NT2/D1 (cell line): ENCODE results near the gene CTIF.

Source experiments
- DNase-seq: peaks from one replicate; pipeline ENCODE4 v3.0.0-alpha.2; 2011; ENCODE audit warnings: low read depth, low spot score
- H3K27me3 ChIP-seq: 2 replicates; pipeline ENCODE4 v1.6.0; 2011; ENCODE audit warnings: mild to moderate bottlenecking; ENCODE audit not compliant: insufficient read length, insufficient read depth
- H3K36me3 ChIP-seq: 2 replicates; pipeline ENCODE4 v1.6.1; 2011; ENCODE audit warnings: mild to moderate bottlenecking, low read length, mixed read lengths; ENCODE audit not compliant: insufficient read depth, insufficient read length
- H3K4me1 ChIP-seq: 2 replicates; pipeline ENCODE4 v1.5.1; 2011; ENCODE audit not compliant: insufficient read depth, insufficient read length
- H3K4me3 ChIP-seq: 2 replicates; pipeline ENCODE4 v1.5.1; 2011; ENCODE audit warnings: low read depth; ENCODE audit not compliant: insufficient read length
- H3K9ac ChIP-seq: 2 replicates; pipeline ENCODE4 v1.6.0; 2011; ENCODE audit warnings: low read depth; ENCODE audit not compliant: insufficient read length
- H3K9me3 ChIP-seq: 2 replicates; pipeline ENCODE4 v1.5.1; 2011; ENCODE audit warnings: mild to moderate bottlenecking, low read length; ENCODE audit not compliant: insufficient read depth
- SUZ12 ChIP-seq: IDR thresholded peaks from 2 replicates; pipeline ENCODE4 v1.6.1; 2011; ENCODE audit not compliant: insufficient read length, insufficient read depth; ENCODE audit errors: extremely low read depth
- YY1 ChIP-seq: IDR thresholded peaks from 2 replicates; pipeline ENCODE4 v1.6.1; 2011; ENCODE audit not compliant: insufficient read length, insufficient read depth
- ZNF274 ChIP-seq: IDR thresholded peaks from 2 replicates; pipeline ENCODE4 v1.6.1; 2011; ENCODE audit warnings: mild to moderate bottlenecking, low read depth, low read length

CTIF gene

GRCh38 chr18:48775372-48776155 lies 236.7 kb downstream of the CTIF start:
- Histone ChIP-seq H3K4me1 (peaks cover 18% of the 10 kb centered on the region), H3K27me3 (no peaks in the 10 kb centered on the region), H3K4me3 (no peak overlapping the region), H3K9ac (no peak overlapping the region), H3K36me3 (peaks cover 19% of the 10 kb centered on the region), H3K9me3 (no peaks in the 10 kb centered on the region)
- no peak for TF ChIP-seq SUZ12
- TF ChIP-seq YY1, result no peak
- TF ChIP-seq ZNF274, result no peak
- DNase-seq, result no peak

- Histone ChIP-seq H3K36me3 (peaks cover 18% of the 10 kb centered on the region), H3K4me1 (peaks cover 20% of the 10 kb centered on the region), H3K9ac (no peak overlapping the region), H3K9me3 (no peaks in the 10 kb centered on the region), H3K27me3 (no peaks in the 10 kb centered on the region), H3K4me3 (no peak overlapping the region)
- TF ChIP-seq YY1, result no peak
- no peak for TF ChIP-seq SUZ12
- TF ChIP-seq ZNF274, result no peak
- DNase-seq, result no peak
These were observed 237.3 kb downstream of the CTIF start for GRCh38 chr18:48776156-48776555.

- no peak for DNase-seq
These were observed 237.8 kb downstream of the CTIF start for GRCh38 chr18:48776641-48777025.

GRCh38 chr18:48777026-48777743 lies 238.4 kb downstream of the CTIF start:
- no peaks in the 10 kb centered on the region for H3K9me3 ChIP-seq
- no peak overlapping the region for H3K9ac ChIP-seq
- peaks cover 21% of the 10 kb centered on the region for H3K4me1 ChIP-seq
- H3K27me3 ChIP-seq, result no peaks in the 10 kb centered on the region
- TF ChIP-seq ZNF274, result no peak
- TF ChIP-seq SUZ12, result no peak
- TF ChIP-seq YY1, result no peak
- H3K36me3 ChIP-seq, result peaks cover 18% of the 10 kb centered on the region
- DNase-seq, result peak; percentile 16
- no peak overlapping the region for H3K4me3 ChIP-seq

More at GRCh38 chr18:48776641-48777025, 237.8 kb downstream of the CTIF start:
- TF ChIP-seq SUZ12 (no peak), ZNF274 (no peak), YY1 (no peak)
- H3K27me3 ChIP-seq, result no peaks in the 10 kb centered on the region
- peaks cover 18% of the 10 kb centered on the region for H3K36me3 ChIP-seq
- no peak overlapping the region for H3K4me3 ChIP-seq
- peaks cover 24% of the 10 kb centered on the region for H3K4me1 ChIP-seq
- no peaks in the 10 kb centered on the region for H3K9me3 ChIP-seq
- peak overlapping the region; percentile 38 for H3K9ac ChIP-seq

GRCh38 chr18:48777744-48778116 lies 238.9 kb downstream of the CTIF start:
- DNase-seq, result no peak
- Histone ChIP-seq H3K4me1 (peaks cover 21% of the 10 kb centered on the region), H3K36me3 (peaks cover 18% of the 10 kb centered on the region)

GRCh38 chr18:48778344-48779011 lies 239.6 kb downstream of the CTIF start:
- Histone ChIP-seq H3K9me3 (no peaks in the 10 kb centered on the region), H3K4me3 (no peak overlapping the region), H3K36me3 (peaks cover 20% of the 10 kb centered on the region), H3K4me1 (peaks cover 21% of the 10 kb centered on the region), H3K9ac (no peak overlapping the region), H3K27me3 (no peaks in the 10 kb centered on the region)
- no peak for DNase-seq
- TF ChIP-seq YY1 (no peak), SUZ12 (no peak), ZNF274 (no peak)

More at GRCh38 chr18:48777744-48778116, 238.9 kb downstream of the CTIF start:
- Histone ChIP-seq H3K27me3 (no peaks in the 10 kb centered on the region), H3K4me3 (no peak overlapping the region), H3K9ac (no peak overlapping the region), H3K9me3 (no peaks in the 10 kb centered on the region)
- no peak for TF ChIP-seq SUZ12
- no peak for TF ChIP-seq YY1

- DNase-seq, result no peak
- TF ChIP-seq YY1 (no peak), SUZ12 (no peak), ZNF274 (no peak)
These were observed 240.6 kb downstream of the CTIF start for GRCh38 chr18:48779462-48779861.

More at GRCh38 chr18:48779462-48779861, 240.6 kb downstream of the CTIF start:
- Histone ChIP-seq H3K9ac (no peak overlapping the region), H3K4me3 (no peak overlapping the region), H3K9me3 (no peaks in the 10 kb centered on the region), H3K4me1 (peaks cover 21% of the 10 kb centered on the region), H3K27me3 (no peaks in the 10 kb centered on the region), H3K36me3 (peaks cover 21% of the 10 kb centered on the region)
